HEK293T (cell line): ENCODE data around the gene PBX1.

Experiments
- CTCF ChIA-PET: fragments of 350-600 bp; formaldehyde crosslinking; extraction: SDS; loops from one replicate; lab custom pipeline; 2021; ENCODE audit warnings: antibody characterized with exemption, inconsistent platforms; lab: Yijun Ruan, JAX
- POLR2A ChIA-PET: fragments of 350-600 bp; formaldehyde crosslinking; extraction: SDS; loops from one replicate; lab custom pipeline; 2020; ENCODE audit warnings: antibody characterized with exemption, inconsistent platforms; lab: Yijun Ruan, JAX
- DNase-seq: peaks from one replicate; pipeline ENCODE4 v3.0.0; 2012; ENCODE audit warnings: mixed read lengths; ENCODE audit errors: extremely low spot score
- ARNT ChIP-seq: fragments of 450-650 bp; IDR thresholded peaks from 2 replicates; pipeline ENCODE4 v1.6.1; 2017; ENCODE audit warnings: mild to moderate bottlenecking
- BHLHE40 ChIP-seq: fragments of 450-650 bp; IDR thresholded peaks from 2 replicates; pipeline ENCODE4 v1.6.1; 2016; ENCODE audit warnings: mild to moderate bottlenecking, moderate library complexity, borderline replicate concordance
- CTBP1 ChIP-seq: fragments of 450-650 bp; IDR thresholded peaks from 2 replicates; pipeline ENCODE4 v1.6.1; 2016; ENCODE audit warnings: borderline replicate concordance
- ELF4 ChIP-seq: fragments of 450-650 bp; IDR thresholded peaks from 2 replicates; pipeline ENCODE4 v1.6.1; 2017; ENCODE audit warnings: antibody characterized with exemption
- FOXA1 ChIP-seq: fragments of 450-650 bp; IDR thresholded peaks from 2 replicates; pipeline ENCODE4 v1.6.1; 2016; ENCODE audit warnings: mild to moderate bottlenecking
- FOXK2 ChIP-seq: fragments of 450-650 bp; IDR thresholded peaks from 2 replicates; pipeline ENCODE4 v1.6.1; 2016; ENCODE audit warnings: mild to moderate bottlenecking
- FOXM1 ChIP-seq: fragments of 450-650 bp; IDR thresholded peaks from 2 replicates; pipeline ENCODE4 v1.6.1; 2017; ENCODE audit warnings: mild to moderate bottlenecking, borderline replicate concordance
- HDGF ChIP-seq: fragments of 450-650 bp; IDR thresholded peaks from 2 replicates; pipeline ENCODE4 v1.6.1; 2017; ENCODE audit warnings: antibody characterized with exemption, borderline replicate concordance
- L3MBTL2 ChIP-seq: fragments of 450-650 bp; conservative IDR thresholded peaks from 2 replicates; pipeline ENCODE4 v1.6.1; 2016; ENCODE audit warnings: mild to moderate bottlenecking
- LEF1 ChIP-seq: fragments of 450-650 bp; IDR thresholded peaks from 2 replicates; pipeline ENCODE4 v1.6.1; 2017; ENCODE audit warnings: mild to moderate bottlenecking, borderline replicate concordance
- NFRKB ChIP-seq: fragments of 450-650 bp; IDR thresholded peaks from 2 replicates; pipeline ENCODE4 v1.6.1; 2016; ENCODE audit warnings: mild to moderate bottlenecking, moderate library complexity
- PKNOX1 ChIP-seq: fragments of 450-650 bp; IDR thresholded peaks from 2 replicates; pipeline ENCODE4 v1.6.1; 2016
- SP1 ChIP-seq: fragments of 450-650 bp; IDR thresholded peaks from 2 replicates; pipeline ENCODE4 v1.6.1; 2017
- SUZ12 ChIP-seq: fragments of 450-650 bp; IDR thresholded peaks from 2 replicates; pipeline ENCODE4 v1.6.1; 2016; ENCODE audit warnings: mild to moderate bottlenecking
- TARDBP ChIP-seq: fragments of 450-650 bp; IDR thresholded peaks from 2 replicates; pipeline ENCODE4 v1.6.1; 2016
- ZNF384 ChIP-seq: fragments of 450-650 bp; IDR thresholded peaks from 2 replicates; pipeline ENCODE4 v1.6.1; 2016

Gene PBX1

GRCh38 chr1:164769486-164770130 lies 210.6 kb downstream of the PBX1 start:
- ChIA-PET CTCF (no interaction called here), POLR2A (no interaction called here)
- TF ChIP-seq SUZ12 (no peak), PKNOX1 (no peak), CTBP1 (no peak), ZNF384 (no peak), ARNT (no peak), TARDBP (no peak), FOXM1 (no peak), LEF1 (no peak), FOXA1 (no peak), SP1 (no peak), ELF4 (no peak), BHLHE40 (no peak), HDGF (no peak), FOXK2 (no peak), NFRKB (no peak), L3MBTL2 (no peak)
- no peak for DNase-seq

DNA sequence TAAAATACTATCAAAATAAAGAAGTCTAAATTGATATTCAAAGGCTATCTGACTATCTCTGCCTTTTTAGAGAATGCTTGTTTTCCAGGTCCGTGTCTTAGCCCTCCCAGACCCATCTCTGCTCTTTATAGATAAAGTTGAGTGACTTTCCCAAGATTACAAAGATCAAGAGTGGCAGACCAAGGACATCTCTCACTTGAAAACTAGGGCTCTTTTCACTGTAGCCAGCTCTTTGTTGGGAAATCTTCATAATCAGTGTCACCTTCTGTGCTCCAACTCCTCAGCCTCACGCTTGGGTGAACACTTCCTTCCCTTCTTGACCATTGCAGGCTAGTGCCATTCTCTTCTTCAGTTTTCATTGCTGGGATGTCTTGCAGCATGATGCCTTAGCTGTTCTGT lies 211.1 kb downstream of the PBX1 start:
- no peak for DNase-seq
- TF ChIP-seq NFRKB (no peak), FOXA1 (no peak), HDGF (no peak), LEF1 (no peak), PKNOX1 (no peak), CTBP1 (no peak), ELF4 (no peak), L3MBTL2 (no peak), FOXM1 (no peak)
- ChIA-PET CTCF (no interaction called here), POLR2A (no interaction called here)

DNA sequence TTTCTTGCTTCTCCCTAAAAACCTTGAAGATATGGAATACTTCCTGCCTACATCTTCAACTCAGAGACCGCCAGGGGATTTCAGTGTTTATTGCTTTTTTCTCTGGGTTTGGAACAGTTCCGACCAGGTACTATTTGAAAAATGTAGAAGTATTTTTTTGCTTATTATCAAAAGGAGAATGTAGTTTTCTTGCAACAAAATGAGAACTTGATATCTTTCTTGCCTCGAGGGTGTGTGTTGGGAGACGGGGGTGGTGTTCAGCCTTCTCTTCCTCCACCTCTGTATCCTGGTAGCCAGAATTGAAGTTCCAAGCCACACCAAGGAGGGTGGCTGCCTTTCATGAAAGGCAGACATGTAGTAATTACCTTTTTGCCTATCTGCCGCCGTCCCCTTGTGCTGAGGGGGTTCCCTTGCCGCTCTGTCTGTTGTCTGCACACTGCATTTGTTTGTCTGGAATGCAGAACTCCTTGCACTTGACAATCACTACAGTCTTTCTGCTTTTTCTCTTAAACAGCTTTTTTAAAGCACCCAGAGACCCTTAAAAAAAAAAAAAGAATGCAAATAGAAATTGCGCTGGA lies 212.1 kb downstream of the PBX1 start:
- ChIA-PET CTCF (interaction anchor here (0.6 to 1.2 kb wide), 5 partner anchors 12 to 305 kb away, joined by 3 to 5 read pairs (median 4); no protein-coding TSS in a partner anchor), POLR2A (interaction anchor here (0.6 kb wide), 1 partner anchor 191 kb away, joined by 3 read pairs; no protein-coding TSS in a partner anchor)
- no peak for DNase-seq
- 0 out of 2 replicates have a peak, but pooled peaks have one; percentile 75 for TF ChIP-seq ZNF384
- no peak for TF ChIP-seq ARNT
- no peak for TF ChIP-seq FOXM1
- no peak for TF ChIP-seq PKNOX1
- TF ChIP-seq SP1 = no peak
- TF ChIP-seq BHLHE40 = no peak
- TF ChIP-seq LEF1 = no peak
- TF ChIP-seq NFRKB = no peak
- TF ChIP-seq L3MBTL2 = 0 out of 2 replicates have a peak, but pooled peaks have one; percentile 18
- no peak for TF ChIP-seq CTBP1
- no peak for TF ChIP-seq HDGF
- TF ChIP-seq FOXK2 = no peak
- TF ChIP-seq TARDBP = no peak
- TF ChIP-seq ELF4 = no peak

DNA sequence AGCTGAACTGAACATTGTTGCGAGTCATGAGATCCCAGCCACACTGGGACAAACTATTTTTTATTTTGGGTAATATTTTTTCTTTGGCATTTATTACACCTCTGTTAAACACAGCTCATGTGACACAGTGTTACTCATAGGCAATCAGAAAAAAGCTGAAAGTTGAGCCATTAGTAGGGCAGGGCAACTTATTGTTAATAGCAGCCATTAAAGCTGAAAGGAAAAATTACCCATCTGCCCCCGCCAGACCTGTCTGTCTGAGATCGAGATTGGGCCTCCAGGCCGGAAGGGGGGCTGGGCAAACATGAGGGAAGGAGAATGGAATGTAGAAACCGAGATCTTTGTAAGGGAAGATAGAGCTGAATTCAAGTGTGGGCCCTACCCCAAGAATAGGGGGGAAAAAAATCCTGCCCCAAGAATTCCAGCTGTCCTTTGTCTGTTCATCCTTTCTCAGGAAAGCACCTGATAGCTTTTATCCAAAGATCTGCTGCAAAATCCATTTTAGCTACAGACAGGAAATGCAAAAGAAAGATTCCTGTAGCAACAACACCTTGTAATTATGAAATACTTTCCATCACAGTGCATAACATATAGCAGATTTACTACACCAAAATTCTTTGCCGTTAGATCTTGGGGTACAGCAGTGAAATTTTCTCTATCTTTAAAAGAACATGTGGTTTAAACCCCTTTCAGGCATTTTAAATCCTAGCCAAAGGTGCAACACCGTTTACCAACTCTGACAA lies 212.8 kb downstream of the PBX1 start:
- no peak for TF ChIP-seq FOXM1
- TF ChIP-seq NFRKB = no peak
- peak; percentile 80; the same call in 1 of the 2 replicates for TF ChIP-seq CTBP1
- TF ChIP-seq PKNOX1 = peak; percentile 87
- CTCF ChIA-PET = interaction anchor here (0.6 to 1.2 kb wide), 6 partner anchors 12 to 305 kb away, joined by 3 to 5 read pairs (median 4); no protein-coding TSS in a partner anchor
- POLR2A ChIA-PET = interaction anchor here (0.6 kb wide), 1 partner anchor 192 kb away, joined by 3 read pairs; no protein-coding TSS in a partner anchor
- peak; percentile 60 for DNase-seq

DNA sequence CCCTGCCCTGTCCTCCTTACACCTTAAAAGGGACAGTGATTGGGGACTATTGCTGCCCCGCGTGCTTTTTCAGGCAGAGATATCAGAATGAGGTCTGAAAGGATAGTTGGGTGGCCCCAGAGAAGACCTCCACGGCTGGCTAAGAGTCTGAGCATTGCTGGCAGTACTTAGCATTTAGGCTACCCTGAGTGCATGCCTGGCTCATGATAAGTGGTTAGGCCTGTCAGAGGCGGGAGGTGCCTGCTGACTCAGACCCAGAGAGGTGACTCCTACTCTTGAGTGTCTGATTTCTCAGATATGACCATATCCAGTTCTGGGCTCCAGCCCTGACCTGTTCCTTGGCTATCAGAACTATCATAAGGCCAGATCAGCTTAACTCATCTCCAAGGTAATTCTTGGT lies 213.7 kb downstream of the PBX1 start:
- ChIA-PET CTCF (no interaction called here), POLR2A (interaction anchor here (0.7 to 1.0 kb wide), 2 partner anchors 14 to 171 kb away, joined by 3 read pairs; no protein-coding TSS in a partner anchor)
- DNase-seq = peak; percentile 68
- TF ChIP-seq PKNOX1 (peak; percentile 45; the same call in 1 of the 2 replicates), ZNF384 (no peak), FOXA1 (no peak), TARDBP (no peak), L3MBTL2 (no peak)
